GM18868 (cell line): ENCODE measurements around the gene COQ9.

Source experiments
- ATAC-seq: cut with Tn5 transposase; IDR thresholded peaks from one replicate; pipeline ENCODE4 v1.9.1; 2021; ENCODE audit warnings: mild to moderate bottlenecking, moderate library complexity; ENCODE audit not compliant: unreplicated experiment

Gene COQ9

DNA sequence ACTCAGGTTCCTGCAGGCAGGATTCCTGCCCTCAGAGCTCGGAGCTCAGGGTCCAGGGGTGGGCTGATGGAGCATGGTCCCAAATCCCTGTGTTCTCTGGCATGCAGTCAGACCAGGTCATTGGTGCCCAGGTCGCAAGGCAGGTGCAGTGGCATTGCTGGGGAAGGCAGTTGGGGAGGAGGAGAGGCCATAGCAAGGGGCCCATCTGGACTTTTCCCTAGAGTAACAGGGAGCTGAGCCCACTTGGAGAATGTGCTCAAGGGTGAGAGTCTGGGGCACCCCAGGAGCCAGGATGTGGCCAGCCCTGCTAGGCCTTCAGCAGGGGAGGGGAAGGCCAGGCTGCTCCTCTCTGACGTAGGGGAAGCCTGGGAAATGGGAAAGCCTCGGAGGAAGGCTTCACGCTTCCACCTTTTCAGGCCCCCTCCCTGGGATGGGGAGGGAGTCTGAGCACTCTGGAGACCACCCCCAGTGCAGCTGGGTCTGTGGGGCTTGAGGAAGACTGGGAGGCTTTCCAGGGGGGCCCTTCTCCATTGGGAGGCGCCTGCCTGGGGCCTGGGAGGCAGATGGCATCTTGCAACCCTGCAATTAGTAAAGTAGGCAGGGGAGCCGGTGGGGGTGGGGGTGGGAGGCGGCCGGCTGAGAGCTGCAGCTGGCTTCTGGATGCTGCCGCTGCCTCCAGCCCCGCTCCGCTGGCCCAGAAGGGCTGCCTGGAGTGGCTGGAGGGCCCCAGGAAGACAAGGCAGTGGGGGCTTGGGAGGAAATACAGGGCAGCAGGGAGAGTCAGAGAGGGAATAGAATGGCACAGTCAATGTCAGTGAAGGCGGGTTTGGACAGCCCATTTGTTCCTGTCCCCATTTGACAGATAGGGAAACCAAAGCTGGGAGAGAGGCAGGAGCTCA lies 60.1 kb downstream of the COQ9 start:
- ATAC-seq, result no peak

GRCh38 chr16:57508035-57508425 lies 60.8 kb downstream of the COQ9 start:
- ATAC-seq, result no peak

GRCh38 chr16:57509231-57509923 lies 62.1 kb downstream of the COQ9 start:
- ATAC-seq, result no peak

DNA sequence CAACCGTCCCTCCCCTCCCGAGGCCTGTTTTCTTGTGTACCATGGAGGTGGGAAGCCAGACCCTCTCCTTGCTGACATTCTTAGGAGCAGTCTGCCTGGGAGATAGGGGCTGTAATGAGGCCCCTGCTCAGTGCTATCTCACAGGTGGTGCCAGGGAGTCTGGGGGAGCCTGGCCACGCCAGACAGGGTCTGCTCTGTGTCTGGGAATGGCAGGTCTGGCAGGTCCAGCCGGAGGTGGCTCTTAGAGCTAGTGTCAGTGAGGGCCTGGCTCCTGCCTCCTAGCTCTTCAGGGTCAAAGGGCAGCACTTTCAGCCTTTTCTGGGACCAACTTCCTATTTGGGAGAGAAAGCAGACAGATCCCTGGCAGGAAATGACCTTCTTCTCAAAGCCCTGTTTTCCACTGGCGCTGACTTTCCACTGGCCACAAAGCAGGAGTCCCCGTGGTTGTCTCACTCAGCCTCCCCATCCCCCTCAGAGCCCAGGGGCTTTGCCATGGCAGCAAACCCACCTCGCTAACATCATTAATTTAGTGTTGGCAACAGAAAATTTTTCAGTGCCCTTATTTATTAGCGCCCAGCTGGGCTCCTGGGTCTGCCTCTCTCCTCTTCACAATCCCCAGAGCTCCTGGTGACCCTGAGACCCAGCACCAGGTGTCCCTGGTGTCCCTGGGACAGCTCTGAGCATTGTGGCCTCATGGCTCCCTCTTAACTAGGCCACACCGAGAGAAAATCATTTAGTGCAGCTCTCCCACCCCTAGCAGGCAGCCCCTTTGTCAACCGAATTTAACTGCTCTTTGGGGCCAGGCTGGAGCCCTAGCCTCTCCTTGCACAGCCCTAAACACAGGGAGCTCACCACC lies 63.0 kb downstream of the COQ9 start:
- no peak for ATAC-seq
